Natural killer cell (primary cell): ENCODE results near the gene PLSCR3. TPM values are rescaled to one million over a fixed set of nuclear protein-coding genes. Genes with fewer than 3 reads are reported as not detected.

Experiments
- ATAC-seq, 3 donors: fragments of 150-1000 bp in 2 of 3; fragments of 200-7000 bp in 1 of 3; cut with Tn5 transposase; 1 replicate in 1 of 3; 2 replicates in 2 of 3; pipeline ENCODE4 v1.10.0; 2021; ENCODE audit warnings: mild to moderate bottlenecking in 2 of 3, moderate library complexity in 2 of 3
- DNase-seq, 2 donors: peaks; one replicate each; pipeline versions ENCODE4 v3.0.0 to v3.0.0-alpha.2; 2013 to 2021; ENCODE audit warnings: mixed read lengths in 1 of 2
- H3K27ac ChIP-seq: one replicate; pipeline ENCODE4 v1.5.1; 2013; ENCODE audit warnings: mild to moderate bottlenecking, low read length
- H3K27me3 ChIP-seq: one replicate; pipeline ENCODE4 v1.6.1; 2013; ENCODE audit warnings: low read length; ENCODE audit not compliant: control insufficient read depth, insufficient read depth
- H3K36me3 ChIP-seq: one replicate; pipeline ENCODE4 v1.6.1; 2013; ENCODE audit warnings: low read length; ENCODE audit not compliant: control insufficient read depth, insufficient read depth
- H3K4me1 ChIP-seq: one replicate; pipeline ENCODE4 v1.6.1; 2013; ENCODE audit warnings: low read length; ENCODE audit not compliant: control insufficient read depth, insufficient read depth
- H3K4me3 ChIP-seq: one replicate; pipeline ENCODE4 v1.5.1; 2013; ENCODE audit warnings: low read length
- H3K9me3 ChIP-seq: one replicate; pipeline ENCODE4 v1.6.1; 2013; ENCODE audit warnings: low read length; ENCODE audit not compliant: control insufficient read depth, insufficient read depth
- H3K27ac Mint-ChIP-seq, 2 donors: one replicate each; pipeline ENCODE4 v1.8.0; 2022; ENCODE audit warnings: mild to moderate bottlenecking in 2 of 2, mixed read lengths in 2 of 2, moderate library complexity in 1 of 2
- H3K27me3 Mint-ChIP-seq, 2 donors: one replicate each; pipeline ENCODE4 v1.8.0; 2022; ENCODE audit warnings: low read depth in 2 of 2, mixed read lengths in 2 of 2
- H3K36me3 Mint-ChIP-seq: one replicate; pipeline ENCODE4 v1.8.0; 2022; ENCODE audit warnings: mixed read lengths
- H3K4me1 Mint-ChIP-seq, 2 donors: one replicate each; pipeline ENCODE4 v1.8.0; 2022; ENCODE audit warnings: mixed read lengths in 2 of 2
- H3K4me3 Mint-ChIP-seq: one replicate; pipeline ENCODE4 v1.8.0; 2022; ENCODE audit warnings: mild to moderate bottlenecking, moderate library complexity, mixed read lengths
- H3K9me3 Mint-ChIP-seq, 2 donors: one replicate each; pipeline ENCODE4 v1.8.0; 2022; ENCODE audit warnings: mixed read lengths in 2 of 2
- WGBS: methylation state at CpG from one replicate; pipeline ENCODE4 v1.1.7; 2013; ENCODE audit warnings: missing lambda C conversion rate; ENCODE audit not compliant: insufficient coverage; 5-methylcytosine and 5-hydroxymethylcytosine counted together
- intact Hi-C: fragments of 100-400 bp; cut with micrococcal nuclease; formaldehyde crosslinking; loops from one replicate; pipeline ENCODE4 v1.14.2; 2022
- total RNA-seq, 4 donors: library from RNA; stranded (reverse); fragments of 120-200 nt in 1 of 4; gene quantifications; one replicate each; pipeline versions ENCODE4 v1.2.3 to v1.2.4, GENCODE V29; 2013 to 2022
- TF ChIP-seq, protein P1 (sequence below): fragments of 200-600 bp; IDR thresholded peaks from one replicate; pipeline ENCODE4 v1.8.0; 2022; ENCODE audit warnings: antibody characterized with exemption

Gene PLSCR3
- total RNA-seq, 3 donors from 2014 or later (not counting 1 experiment from before 2014, with no cell fraction given), result 38.2 to 57.8 (median 47.0) TPM

- ATAC-seq (no peak), DNase-seq (no peak)
- Histone ChIP-seq H3K36me3 (no peaks in the 10 kb centered on the region), H3K4me1 (peaks cover 22% of the 10 kb centered on the region), H3K9me3 (no peaks in the 10 kb centered on the region), H3K4me3 (no peak overlapping the region), H3K27ac (no peak overlapping the region), H3K27me3 (peaks cover 27% of the 10 kb centered on the region)
- TF ChIP-seq, protein P1, sequence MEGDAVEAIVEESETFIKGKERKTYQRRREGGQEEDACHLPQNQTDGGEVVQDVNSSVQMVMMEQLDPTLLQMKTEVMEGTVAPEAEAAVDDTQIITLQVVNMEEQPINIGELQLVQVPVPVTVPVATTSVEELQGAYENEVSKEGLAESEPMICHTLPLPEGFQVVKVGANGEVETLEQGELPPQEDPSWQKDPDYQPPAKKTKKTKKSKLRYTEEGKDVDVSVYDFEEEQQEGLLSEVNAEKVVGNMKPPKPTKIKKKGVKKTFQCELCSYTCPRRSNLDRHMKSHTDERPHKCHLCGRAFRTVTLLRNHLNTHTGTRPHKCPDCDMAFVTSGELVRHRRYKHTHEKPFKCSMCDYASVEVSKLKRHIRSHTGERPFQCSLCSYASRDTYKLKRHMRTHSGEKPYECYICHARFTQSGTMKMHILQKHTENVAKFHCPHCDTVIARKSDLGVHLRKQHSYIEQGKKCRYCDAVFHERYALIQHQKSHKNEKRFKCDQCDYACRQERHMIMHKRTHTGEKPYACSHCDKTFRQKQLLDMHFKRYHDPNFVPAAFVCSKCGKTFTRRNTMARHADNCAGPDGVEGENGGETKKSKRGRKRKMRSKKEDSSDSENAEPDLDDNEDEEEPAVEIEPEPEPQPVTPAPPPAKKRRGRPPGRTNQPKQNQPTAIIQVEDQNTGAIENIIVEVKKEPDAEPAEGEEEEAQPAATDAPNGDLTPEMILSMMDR, result no peak
- no peak overlapping the region for H3K4me3 Mint-ChIP-seq
- intact Hi-C loops, result no loop called here
- H3K27ac Mint-ChIP-seq, result no peak overlapping the region
- peaks cover 0 to 11% of the 10 kb centered on the region in 2 donors for H3K4me1 Mint-ChIP-seq
- peaks cover 10% of the 10 kb centered on the region for H3K36me3 Mint-ChIP-seq
- H3K27me3 Mint-ChIP-seq, result peaks cover 30 to 48% of the 10 kb centered on the region in 2 donors
- H3K9me3 Mint-ChIP-seq, result no peaks in the 10 kb centered on the region
- 63% methylated on average over 7 of the region's 7 CpGs for WGBS
These were observed 14.0 kb downstream of the PLSCR3 start for GRCh38 chr17:7380321-7380720.

DNA sequence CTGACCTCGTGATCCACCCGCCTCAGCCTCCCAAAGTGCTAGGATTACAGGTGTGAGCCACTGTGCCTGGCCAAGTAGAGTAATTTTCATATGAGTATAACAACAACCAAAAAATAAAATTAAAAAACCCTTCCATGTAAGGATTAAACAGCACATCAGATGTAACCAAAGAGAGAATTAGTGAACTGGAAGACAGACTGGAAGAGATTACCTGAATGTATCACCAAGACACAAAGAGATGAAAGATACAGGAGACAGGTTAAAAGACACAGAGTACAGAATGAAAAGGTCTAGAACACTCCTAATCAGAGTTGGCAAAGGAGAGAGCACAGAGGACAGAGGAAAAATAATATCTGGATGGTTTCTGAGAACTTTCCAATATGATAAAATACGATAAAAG, 15.2 kb downstream of the PLSCR3 start:
- Histone ChIP-seq H3K4me1 (peaks cover 15% of the 10 kb centered on the region), H3K36me3 (no peaks in the 10 kb centered on the region), H3K4me3 (no peak overlapping the region), H3K27ac (no peak overlapping the region), H3K9me3 (no peaks in the 10 kb centered on the region), H3K27me3 (peaks cover 27% of the 10 kb centered on the region)
- TF ChIP-seq, protein P1, result no peak
- no peaks in the 10 kb centered on the region for H3K9me3 Mint-ChIP-seq
- peaks cover 10% of the 10 kb centered on the region for H3K36me3 Mint-ChIP-seq
- no peak overlapping the region for H3K27ac Mint-ChIP-seq
- no peak for ATAC-seq
- DNase-seq, result no peak
- no peak overlapping the region for H3K4me3 Mint-ChIP-seq
- intact Hi-C loops, result no loop called here
- peaks cover 0 to 11% of the 10 kb centered on the region in 2 donors for H3K4me1 Mint-ChIP-seq
- 100% methylated on average over 2 of the region's 3 CpGs for WGBS
- H3K27me3 Mint-ChIP-seq, result peaks cover 30 to 48% of the 10 kb centered on the region in 2 donors

DNA sequence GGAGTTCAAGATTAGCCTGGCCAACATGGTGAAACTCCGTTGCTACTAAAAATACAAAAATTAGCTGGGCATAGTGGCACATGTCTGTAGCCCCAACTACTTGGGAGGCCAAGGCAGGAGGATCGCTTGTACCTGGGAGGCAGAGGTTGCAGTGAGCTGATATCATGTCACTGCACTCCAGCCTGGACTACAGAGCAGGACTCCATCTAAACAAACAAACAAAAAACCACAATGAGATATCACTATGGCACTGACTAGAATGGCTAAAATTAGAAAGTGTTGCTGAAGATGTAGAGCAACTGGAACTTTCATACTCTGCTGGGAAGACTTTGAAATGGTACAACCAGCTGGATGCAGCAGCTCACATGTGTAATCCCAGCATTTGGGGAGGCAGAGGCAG, 20.0 kb downstream of the PLSCR3 start:
- Histone ChIP-seq H3K27me3 (no peaks in the 10 kb centered on the region), H3K4me3 (no peak overlapping the region), H3K27ac (no peak overlapping the region), H3K36me3 (no peaks in the 10 kb centered on the region), H3K9me3 (no peaks in the 10 kb centered on the region), H3K4me1 (no peaks in the 10 kb centered on the region)
- Mint-ChIP-seq H3K27me3 (peaks cover 6 to 17% of the 10 kb centered on the region in 2 donors), H3K9me3 (no peaks in the 10 kb centered on the region), H3K27ac (no peak overlapping the region), H3K4me3 (no peak overlapping the region), H3K4me1 (no peaks in the 10 kb centered on the region), H3K36me3 (peaks cover 6% of the 10 kb centered on the region)
- TF ChIP-seq, protein P1, result no peak
- ATAC-seq (no peak), DNase-seq (no peak)
- WGBS, result 83% methylated on average over 2 of the region's 2 CpGs
- intact Hi-C loops, result no loop called here

DNA sequence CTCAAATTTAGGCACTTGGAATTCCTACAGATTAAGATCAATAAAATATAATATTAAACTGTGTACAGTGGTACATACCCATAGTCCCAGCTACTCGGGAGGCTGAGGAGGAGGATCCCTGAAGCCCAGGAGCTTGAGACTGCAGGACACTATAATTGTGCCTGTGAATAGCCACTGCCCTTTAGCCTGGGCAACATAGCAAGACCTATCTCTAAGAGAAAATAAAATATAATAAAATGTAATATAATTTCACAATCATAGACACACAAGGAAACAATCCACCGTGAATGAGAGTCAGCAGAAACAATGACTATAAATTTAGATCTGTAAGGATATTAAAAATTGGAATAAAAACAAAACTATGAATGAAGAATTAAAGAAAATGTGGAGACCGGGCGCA, 23.5 kb downstream of the PLSCR3 start:
- no peaks in the 10 kb centered on the region for H3K27me3 ChIP-seq
- Mint-ChIP-seq H3K4me3 (no peak overlapping the region), H3K36me3 (no peaks in the 10 kb centered on the region), H3K9me3 (no peaks in the 10 kb centered on the region), H3K27ac (no peak overlapping the region), H3K4me1 (no peaks in the 10 kb centered on the region), H3K27me3 (no peaks in the 10 kb centered on the region)
- no peaks in the 10 kb centered on the region for H3K9me3 ChIP-seq
- TF ChIP-seq, protein P1, result no peak
- no peak for ATAC-seq
- H3K36me3 ChIP-seq, result no peaks in the 10 kb centered on the region
- whole genome bisulfite sequencing, result 88% methylated on average over 3 of the region's 4 CpGs
- H3K4me1 ChIP-seq, result no peaks in the 10 kb centered on the region
- no peak overlapping the region for H3K27ac ChIP-seq
- H3K4me3 ChIP-seq, result no peak overlapping the region
- intact Hi-C loops, result no loop called here
- DNase-seq, result no peak
